Esophagus mucosa (tissue), 1 donor: ENCODE measurements around the gene STPG4. TPM values are rescaled to one million over a fixed set of nuclear protein-coding genes. Genes with fewer than 3 reads are reported as not detected.

ENCODE experiments used
- ATAC-seq: fragments of 200-7000 bp; cut with Tn5 transposase; one replicate; pipeline ENCODE4 v1.9.1; 2020
- total RNA-seq: library from RNA; stranded (reverse); gene quantifications from one replicate; pipeline ENCODE4 v1.2.4, GENCODE V29; 2023
- donor health status: DM: yes; HTN: yes; CAD: no.

STPG4 gene
- total RNA-seq, 1 donor from 2014 or later = 0.16 TPM

DNA sequence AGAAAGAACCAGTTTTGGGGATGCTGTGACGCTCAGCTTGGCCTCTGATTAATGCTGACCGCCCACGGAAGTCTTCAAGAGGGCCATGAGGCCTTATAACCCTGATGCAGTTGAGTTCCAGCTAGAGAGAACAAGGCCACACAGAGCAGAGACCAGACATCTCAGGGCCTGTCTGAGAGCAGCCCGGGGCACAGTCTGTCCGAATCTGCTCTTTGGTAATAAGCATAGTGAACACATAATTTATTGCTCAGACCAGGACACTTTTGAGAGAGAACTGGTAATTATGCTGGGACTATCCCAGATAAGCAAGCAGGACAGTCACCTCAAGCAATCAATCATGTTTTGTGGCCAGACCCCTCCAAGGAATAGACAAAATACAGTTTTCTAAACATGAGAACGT is 68.5 kb downstream of the STPG4 start:
- ATAC-seq = no peak

DNA sequence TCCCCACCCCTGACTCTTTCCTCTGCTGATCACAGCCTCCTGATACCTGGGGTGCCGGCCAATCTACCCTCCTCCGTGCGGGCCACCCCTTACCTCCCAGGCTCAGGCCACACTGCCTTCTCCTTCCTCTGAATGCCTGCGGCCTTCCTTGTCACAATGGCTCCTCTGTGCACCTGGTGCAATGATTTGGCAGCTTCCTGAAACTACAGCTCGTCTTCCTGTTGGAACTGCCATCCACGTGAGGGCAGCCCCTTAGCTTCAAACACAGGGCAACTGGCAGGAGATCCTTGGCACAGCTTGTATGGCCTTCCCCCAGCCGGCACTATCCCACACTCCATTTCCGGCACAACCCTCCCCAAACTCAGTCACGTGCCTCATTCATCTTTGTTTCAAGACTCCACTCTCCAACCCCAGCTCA is 69.0 kb downstream of the STPG4 start:
- peak; percentile 34 for ATAC-seq

DNA sequence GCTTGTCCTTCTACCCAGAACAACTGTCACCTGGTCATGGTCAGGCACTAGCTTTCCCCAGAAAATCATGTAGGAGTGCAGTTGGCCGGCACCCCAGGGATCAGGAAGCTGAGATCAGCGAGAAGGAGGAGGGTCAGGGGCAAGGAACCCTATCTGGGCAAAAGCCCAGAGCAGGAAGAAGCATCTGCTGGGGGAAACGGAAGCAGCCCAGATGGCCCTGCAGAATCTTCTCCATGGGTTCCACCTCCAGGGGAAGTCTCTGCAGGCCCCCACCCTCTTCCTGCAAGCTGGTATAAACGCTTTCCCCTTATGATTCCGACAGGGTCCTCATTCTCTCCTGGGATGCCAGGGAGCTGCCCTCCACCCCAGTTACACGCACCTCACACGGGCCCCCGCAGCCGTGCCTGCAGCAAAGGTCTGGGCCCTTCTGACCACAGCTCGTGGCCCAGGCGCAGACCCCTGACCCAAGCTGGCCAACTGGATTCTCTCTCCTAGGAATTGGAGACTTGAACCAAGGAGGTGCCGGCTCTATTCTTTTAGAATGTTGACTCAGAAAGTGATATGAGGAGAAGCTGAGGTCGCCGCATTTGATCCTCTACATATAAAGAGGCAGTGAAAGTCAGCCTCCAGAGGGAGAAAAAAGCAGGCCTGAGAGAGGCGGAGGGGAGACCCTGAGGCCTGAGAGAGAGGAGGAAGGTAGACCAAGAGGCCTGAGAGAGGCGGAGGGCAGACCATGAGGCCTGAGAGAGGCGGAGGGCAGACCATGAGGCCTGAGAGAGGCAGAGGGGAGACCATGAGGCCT is 71.0 kb downstream of the STPG4 start:
- no peak for ATAC-seq

DNA sequence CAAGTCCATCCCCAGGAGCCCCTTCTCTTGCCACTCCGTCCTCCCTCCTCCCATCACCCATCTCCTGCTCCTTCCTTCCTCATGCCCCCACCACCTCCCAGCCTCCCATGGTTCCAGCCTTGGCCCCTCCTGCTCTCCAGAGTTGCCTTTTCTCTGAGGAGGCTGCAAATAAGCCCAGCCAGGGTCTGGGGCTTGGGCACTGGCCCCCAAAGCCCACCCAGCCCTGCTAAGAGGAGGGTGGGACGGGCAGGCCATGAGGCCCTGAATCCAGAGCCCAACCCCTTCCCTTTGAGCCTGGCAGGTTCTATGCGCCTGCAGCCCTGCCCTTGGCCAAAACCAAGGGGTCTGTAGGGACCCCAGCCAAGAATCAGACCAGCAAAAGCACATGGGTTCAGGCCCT is 71.6 kb downstream of the STPG4 start:
- no peak for ATAC-seq

DNA sequence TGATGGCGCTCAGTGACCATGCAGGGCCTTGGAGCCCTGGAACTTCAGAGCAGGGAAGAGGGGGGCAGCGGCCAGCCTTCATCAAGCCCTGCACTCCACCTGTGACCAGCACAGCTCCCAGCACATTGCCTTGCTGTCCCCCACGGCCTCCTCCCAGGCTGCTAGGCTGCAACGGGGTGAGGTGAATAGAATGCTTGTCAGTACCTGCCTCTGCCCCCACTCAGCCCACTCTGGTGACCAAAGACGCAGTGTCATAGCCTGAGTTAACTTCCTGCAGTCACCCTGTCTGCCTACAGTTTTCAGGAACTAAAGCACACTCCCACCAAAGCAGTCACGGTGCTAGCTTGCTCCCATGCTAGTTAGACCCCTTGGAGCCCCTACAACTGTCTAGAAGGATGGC is 72.1 kb downstream of the STPG4 start:
- no peak for ATAC-seq

DNA sequence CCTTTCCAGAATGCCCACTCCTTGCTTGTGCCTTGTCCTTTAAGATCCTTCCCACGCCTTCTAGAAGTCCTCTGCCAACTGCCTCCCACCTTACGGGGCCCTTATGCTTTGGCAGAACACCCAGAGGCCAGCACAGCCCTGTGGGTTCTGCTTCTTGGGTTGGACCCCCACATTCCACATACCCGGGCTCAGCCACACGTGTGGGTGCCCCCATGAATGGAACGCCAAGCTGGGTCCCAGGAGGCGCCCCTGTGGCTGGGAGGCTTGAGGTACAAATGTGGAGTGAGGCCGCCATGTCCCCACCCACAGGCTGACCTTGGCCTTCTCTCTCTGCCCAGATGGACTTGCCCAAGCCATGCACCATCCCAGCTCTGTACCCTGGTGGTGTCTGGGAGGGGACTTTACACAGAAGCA is 74.2 kb downstream of the STPG4 start:
- ATAC-seq = no peak

DNA sequence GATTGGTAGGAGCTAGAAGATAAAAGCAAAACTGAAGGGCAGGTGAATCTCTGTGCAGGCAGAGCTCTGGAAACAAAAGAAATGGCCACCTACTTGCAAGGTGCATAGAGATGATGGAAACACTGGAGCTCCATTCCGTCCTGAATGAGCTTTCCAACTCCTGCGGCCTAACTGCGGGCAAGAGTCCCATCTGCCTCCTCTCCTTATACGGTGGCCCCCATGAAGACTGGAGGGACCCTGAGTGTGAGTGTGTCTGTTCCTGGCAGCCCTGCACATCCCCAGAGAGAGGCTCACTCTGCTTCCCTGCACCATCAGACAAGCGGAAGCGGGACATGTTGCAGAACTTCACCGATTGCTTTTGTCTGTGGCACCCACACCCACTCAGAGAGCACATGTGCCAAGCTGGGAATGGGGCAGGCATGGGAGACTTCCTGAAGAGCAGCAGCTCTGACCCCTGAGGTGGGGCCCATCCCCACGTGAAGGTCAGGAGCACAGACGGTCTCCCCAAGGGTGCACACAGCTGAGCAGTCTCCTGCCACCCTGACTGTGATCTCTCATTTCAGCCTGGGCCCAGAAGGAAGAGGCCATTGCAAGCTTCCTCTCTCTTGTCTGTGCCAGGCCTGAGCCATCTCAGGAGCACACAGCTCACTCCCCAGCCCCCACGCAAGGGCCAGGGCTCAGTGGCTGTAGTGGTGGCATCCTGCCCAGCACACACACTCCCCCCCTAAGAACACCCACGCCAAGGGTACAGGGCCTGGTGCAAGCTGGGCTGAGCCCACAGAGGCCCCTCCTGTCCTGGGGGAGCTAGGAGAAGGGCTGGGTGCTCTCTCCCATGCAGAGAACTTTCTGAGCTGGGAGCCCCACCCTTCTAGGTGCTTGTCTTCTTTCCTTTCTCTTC is 75.3 kb downstream of the STPG4 start:
- ATAC-seq = no peak

DNA sequence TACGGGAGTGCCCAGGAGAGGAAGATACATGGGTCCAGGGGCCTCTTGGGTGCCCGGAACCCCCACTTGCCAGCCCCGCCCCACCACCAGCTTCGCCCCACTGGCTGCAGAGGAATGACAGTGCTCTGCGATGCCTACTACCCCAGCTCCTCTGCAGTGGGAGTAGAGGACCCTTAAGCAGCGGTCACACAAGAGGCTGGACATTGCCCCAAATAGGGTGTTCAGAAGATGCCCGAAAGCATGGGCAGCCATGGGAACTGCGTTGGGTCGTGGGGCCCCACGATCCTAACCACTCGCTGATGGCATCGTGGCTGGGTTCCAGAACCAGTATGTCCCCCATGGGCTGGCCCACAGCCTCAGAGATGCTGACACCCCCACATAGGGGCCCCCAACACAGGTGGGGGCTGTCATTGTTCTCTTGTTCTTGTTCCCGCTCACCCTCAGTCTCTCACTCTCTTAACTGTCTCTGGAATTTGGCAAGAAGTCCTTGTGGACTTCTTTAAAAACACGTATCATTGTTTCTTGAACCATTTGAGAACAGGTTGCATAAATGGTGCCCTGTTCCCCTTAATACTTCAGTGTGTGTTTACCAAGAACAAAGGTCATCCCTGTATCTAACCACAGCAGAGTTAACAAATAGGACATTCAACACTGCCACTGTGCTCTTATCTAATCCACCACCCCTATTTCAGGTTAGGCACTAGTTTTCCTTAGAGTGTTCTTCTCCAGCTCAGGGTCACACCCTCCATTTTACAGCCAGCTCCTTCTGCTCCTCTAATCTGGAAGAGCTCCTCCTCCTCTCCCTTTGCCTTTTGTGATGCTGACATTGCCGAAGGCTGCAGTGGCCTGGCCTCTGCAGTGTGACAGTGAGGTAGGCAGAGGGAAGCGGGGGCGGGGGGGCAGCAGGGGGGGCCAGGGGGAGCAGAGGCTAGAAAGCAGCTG is 76.3 kb downstream of the STPG4 start:
- ATAC-seq = no peak

DNA sequence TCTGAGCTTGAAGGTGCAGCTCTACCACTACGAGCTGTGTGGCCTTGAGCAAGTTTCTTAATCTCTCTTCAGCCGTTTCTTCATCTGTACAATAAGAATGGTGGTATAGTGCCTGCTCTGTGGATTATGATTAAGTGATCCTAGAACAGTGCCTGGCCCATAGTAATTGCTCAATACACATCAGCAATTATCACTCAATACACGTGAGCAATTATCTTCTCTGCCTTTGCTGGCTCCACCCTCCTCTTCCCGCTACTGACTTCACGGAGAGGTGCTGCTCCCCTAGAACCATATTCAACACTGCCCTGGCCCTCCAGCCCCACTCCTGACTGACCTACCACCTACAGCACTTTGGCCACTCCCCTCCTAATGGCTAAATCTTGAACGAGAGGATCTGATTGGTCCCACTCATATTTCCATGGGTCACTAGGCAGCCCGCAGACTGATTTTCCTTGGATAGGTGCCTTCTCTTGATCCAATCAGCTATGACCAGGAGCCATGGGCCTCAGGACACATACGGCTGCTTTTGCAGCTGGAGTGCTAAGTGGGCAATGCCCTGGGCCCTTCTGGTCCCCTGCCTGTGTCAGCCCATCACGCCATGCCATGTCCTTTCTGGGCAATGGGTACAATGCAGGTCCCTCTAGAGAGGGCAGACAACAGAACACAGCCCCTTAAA is 77.5 kb downstream of the STPG4 start:
- ATAC-seq = peak; percentile 34

DNA sequence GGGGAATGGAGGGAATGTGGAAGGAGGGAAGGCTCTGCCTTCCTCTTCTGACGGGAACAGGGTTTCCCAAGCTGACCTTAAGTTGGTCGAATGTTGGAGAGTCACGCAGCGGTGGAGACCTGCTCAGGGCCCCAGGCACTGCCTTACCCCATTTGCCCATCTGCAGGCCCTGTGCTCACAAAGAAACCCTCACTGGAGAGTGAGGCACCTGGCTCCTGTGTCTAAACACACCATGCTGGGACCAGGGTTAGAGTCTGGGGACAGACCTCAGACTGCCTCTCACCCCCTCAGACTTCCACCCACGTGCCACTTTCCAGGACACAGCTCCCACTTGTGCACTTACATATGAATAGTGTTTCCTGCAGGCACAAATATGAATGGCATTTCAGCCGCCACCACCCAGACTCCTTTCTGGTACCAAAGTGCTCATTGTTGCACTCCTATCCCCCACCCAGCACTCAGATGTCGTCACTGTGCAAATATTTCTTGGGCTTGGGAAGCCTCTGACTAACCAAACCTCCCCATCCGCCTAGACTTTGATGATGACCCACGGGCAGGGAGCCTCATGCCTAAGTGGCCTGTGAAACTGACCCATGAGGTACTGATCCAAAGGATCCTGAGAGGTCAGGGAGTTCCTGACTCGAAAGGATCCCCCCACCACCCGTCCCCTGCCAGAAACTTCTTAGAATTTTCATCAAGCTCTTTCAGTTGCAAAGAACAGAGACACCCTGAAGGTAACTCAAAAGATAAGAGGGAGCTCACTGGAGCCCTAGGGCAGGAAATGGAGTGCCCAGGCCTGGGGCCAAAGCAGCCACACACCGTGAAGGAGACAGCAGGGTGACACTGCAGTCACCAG is 78.3 kb downstream of the STPG4 start:
- ATAC-seq = peak; percentile 6

DNA sequence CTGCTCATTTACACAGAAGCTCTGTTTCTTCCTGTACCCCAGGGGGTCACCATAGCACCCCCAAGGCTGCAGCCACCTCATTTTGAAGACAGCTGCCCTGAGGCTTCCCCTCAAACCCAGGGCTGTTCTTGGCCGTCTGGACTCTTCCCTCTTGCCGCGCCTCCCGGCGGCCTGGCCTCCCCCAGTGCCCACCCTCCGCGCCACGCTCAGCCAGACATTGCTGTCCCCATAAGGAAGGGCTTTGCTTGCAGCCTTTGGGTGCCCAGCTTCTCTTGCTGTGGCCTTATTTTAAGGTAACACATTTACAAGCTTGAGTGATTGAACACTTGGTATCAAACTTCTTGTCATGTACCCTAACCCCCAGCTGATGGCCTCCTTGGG is 79.0 kb downstream of the STPG4 start:
- ATAC-seq = no peak

DNA sequence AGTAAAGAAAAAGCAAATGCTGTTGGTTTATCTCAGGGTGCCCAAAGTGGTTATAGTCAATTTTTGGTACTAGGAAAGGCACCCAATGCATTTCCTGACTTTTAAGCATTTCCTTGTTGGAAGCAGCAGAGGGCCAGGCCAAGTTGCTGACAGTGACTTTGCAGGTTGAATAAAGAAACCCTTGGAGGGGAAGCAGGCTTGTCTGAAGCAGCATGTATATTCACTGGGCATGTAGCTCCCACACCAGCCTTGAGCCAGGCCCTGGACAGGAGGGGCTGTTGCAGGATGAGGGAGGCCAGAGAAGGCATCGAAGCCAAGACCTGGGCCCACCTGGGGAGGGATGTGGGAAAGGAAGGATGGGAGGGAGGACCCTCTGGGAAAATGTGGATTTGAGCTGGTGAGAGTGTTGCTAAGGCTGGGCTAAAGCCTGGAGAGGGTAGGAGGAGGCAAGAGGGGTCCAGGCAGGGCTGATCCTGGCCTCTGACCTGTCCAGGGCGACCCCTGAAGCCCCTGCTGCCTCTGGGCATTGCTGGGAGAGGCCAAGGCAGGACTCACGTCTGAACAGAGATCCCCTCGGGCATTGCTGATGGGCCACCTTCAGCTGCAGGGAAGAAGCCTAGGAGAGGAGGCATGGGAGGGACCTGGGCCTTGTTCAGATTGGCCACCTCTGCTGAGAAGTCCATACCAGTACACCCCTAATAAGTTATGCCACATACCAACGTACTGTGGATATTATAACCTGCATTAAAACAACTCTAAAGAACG is 79.6 kb downstream of the STPG4 start:
- ATAC-seq = no peak

DNA sequence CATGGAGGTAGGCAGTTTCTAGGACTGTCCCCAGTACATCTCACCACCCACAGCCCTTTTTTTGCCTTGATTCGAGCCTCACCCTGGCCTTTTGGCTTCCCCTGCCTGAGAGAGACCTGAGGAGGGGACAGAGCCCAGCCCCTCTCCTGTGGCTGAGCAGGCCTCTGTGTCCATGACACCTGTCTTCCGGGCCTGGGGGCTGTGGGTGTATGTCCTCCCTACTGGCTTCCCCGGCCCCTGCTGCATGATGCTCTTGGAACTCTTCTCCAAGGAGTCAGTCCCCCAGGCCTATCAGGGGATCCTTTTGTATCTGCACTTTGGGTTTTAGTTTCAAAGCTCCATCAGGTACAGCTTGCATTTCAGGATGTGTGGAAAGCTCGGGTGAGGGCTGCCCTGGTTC is 80.4 kb downstream of the STPG4 start:
- no peak for ATAC-seq

DNA sequence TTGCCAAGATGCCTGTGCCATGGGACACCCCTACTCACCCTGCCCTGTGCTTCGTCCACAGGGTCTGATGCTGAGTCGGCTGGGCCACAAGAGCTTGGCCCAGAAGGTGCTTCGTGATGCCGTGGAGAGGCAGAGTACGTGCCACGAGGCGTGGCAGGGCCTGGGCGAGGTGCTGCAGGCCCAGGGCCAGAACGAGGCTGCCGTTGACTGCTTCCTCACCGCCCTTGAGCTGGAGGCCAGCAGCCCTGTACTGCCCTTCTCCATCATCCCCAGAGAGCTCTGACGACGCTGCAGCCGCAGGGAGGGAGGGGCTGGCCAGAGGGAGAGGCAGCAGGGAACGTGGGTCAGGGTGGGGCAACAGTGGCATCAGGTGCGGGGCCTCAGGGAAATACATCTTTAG is 81.5 kb downstream of the STPG4 start:
- peak; percentile 47 for ATAC-seq

DNA sequence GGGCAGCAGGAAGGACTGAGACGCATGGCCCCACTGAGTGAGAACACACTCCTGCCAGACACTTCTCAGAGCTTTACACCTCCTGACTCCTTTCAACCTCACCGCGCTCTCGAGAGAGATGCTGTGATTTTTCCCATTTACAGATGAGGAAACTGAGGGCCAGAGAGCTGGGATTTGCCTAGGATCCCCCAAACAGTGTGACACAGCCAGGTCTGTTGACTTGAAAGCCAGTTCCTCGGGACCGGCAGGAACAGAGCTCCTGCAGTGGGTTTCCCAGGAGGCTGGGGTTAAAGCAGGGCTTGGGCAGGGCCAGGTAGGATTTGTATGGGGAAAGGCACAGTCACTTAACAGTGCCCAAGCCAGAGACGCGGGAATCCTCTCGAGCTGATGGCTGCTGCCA is 81.9 kb downstream of the STPG4 start:
- no peak for ATAC-seq

DNA sequence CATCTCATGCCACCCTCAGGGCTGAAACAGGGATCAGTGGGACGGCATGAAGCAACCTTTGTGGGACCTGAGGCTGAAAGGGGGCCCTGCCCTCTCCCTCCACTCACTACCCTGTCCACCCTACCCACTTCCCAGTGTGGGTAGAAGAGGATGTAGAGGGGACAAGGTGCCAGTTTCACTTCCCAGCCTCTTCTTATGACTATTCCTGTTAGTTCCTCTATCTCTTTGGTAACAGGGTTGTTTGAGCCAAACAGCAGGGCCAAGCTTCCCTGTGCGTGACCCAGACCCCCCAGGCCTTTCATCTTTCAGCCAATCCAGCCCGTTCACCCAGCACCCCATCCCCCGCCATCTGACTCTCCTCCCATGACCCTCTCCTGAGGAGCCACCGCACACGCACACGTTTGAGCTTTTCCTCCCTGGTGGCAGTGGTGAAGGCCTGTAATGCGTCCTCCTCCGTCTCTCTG is 82.3 kb downstream of the STPG4 start:
- no peak for ATAC-seq

DNA sequence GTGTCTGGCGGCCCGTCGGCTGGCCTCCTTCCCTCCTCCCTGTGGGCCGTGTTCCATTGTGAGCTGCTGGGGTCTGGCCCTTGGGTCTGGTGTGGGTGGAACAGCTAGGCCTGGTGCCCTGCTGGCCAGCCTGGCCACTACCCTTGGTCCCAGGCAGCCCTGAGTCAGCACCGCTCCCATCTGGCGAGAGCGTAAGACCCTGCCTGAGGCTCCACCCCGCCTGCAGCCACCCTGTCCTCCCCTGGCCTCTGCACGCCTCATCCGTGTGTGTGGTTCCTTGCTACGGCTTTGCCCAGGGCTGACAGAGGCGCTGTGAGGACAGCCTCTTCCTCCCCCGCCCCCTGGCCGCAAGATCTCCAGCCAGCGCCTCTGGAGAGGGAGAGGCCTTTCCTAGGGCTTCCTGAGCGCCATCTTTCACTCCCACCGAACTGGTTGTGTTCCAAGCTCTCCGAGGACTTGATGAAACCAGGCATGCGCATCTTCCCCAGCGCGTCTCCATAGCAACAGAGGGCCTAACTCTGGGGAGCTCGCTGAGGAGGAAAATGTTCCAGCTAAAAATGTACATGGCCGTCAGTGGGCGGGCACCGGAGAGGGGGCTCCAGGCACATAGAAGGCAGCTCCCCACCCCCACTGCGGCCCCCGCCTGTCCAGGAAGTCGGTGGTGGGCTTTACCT is 83.0 kb downstream of the STPG4 start:
- peak; percentile 3 for ATAC-seq

DNA sequence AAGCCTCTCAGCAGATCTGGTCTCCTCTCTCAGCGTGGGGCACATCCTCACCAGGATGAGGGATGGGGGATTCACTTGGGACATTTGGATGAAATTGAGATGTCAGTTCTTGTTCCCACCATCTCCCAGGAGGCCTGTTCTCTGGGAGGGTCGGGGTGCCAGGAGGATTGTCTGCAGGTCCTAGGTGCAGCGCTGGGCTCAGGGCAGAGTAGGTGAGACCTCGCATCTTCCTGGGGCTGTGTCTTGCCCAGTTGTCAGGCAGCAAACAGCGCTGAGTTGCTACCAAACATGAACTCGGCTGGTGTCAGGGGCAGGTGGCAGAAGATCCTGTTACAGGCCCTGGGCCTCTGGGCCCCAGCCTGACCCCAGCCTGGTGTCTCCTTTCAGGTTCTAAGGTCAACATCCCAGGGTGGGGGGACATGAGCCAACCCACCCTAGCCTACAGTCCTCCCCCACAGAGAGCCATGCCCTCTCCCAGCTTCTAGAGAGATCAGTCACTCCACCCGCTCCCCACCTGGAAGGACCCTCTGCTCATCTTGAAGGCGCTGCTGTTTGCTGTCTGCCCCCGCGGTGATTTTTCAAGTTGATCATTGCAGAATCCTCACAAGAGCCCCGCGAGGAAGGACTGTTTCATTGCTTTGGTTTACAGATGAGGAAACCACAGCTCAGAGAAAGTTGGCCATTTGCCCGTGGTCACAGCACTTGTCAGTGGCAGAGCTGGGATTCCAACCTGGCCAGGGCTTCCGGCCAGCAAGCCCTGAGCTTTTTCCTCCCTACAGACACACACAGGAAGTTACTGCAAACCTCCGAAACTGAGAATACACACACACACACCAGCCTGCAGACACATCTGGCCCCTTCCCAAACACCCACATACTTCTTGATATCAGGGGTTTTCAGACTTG is 83.9 kb downstream of the STPG4 start:
- no peak for ATAC-seq
